HepG2 (cell line): ENCODE results near the gene BRMS1. TPM values are rescaled to one million over a fixed set of nuclear protein-coding genes. Genes with fewer than 3 reads are reported as not detected.

Experiments used
- CREB1 ChIP-seq, 2 experiments: fragments of 450-650 bp in 1 of 2; IDR thresholded peaks; 2 replicates each; pipeline ENCODE4 v1.6.1; 2016 to 2017; ENCODE audit warnings: control low read depth in 1 of 2, mild to moderate bottlenecking in 1 of 2, missing compliant biosample characterization in 1 of 2, missing genetic modification characterization in 1 of 2
- JUN ChIP-seq: sonication (generic); formaldehyde crosslinking; IDR thresholded peaks from 2 replicates; pipeline ENCODE4 v1.4.0; 2020; ENCODE audit warnings: mild to moderate bottlenecking, missing genetic modification reagents
- MLXIP ChIP-seq: sonication (generic); formaldehyde crosslinking; IDR thresholded peaks from 2 replicates; pipeline ENCODE4 v1.9.0; 2021; ENCODE audit warnings: missing genetic modification reagents, borderline replicate concordance
- PAF1 ChIP-seq: IDR thresholded peaks from 2 replicates; pipeline ENCODE4 v1.6.1; 2016; ENCODE audit warnings: missing genetic modification reagents, missing compliant biosample characterization
- PLSCR1 ChIP-seq: sonication (generic); formaldehyde crosslinking; IDR thresholded peaks from 2 replicates; pipeline ENCODE4 v1.5.0; 2020; ENCODE audit warnings: missing genetic modification reagents, mild to moderate bottlenecking, borderline replicate concordance
- SMC3 ChIP-seq: IDR thresholded peaks from 2 replicates; pipeline ENCODE4 v1.6.1; 2011; ENCODE audit warnings: low read length, improper control_type of control experiment
- SOX5 ChIP-seq: IDR thresholded peaks from 2 replicates; pipeline ENCODE4 v1.6.1; 2016; ENCODE audit warnings: borderline replicate concordance
- U2AF1 ChIP-seq: fragments of 200-400 bp; formaldehyde crosslinking; optimal IDR thresholded peaks from 2 replicates; pipeline ENCODE3; 2017; ENCODE audit warnings: mild to moderate bottlenecking, low read depth, low read length
- ZBTB3 ChIP-seq: sonication (generic); formaldehyde crosslinking; IDR thresholded peaks from 2 replicates; pipeline ENCODE4 v1.4.0; 2020; ENCODE audit warnings: low read depth, mild to moderate bottlenecking, moderate library complexity, missing genetic modification reagents, borderline replicate concordance
- ZFP41 ChIP-seq: sonication (generic); formaldehyde crosslinking; IDR thresholded peaks from 2 replicates; pipeline ENCODE4 v1.4.0; 2020; ENCODE audit warnings: mild to moderate bottlenecking, missing genetic modification reagents, borderline replicate concordance
- ZNF33B ChIP-seq: sonication (generic); formaldehyde crosslinking; IDR thresholded peaks from 2 replicates; pipeline ENCODE4 v1.5.1; 2020; ENCODE audit warnings: mild to moderate bottlenecking, missing genetic modification reagents
- ZNF407 ChIP-seq: sonication (generic); formaldehyde crosslinking; IDR thresholded peaks from one replicate; pipeline ENCODE4 v1.5.1; 2020; ENCODE audit warnings: mild to moderate bottlenecking, missing genetic modification reagents; ENCODE audit errors: not compliant biosample characterization
- polyA plus RNA-seq, 8 experiments: library from polyadenylated mRNA; depleted of rRNA in 3 of 8; stranded (reverse) in 7 of 8; unstranded in 1 of 8; fragments of >200 nt; fragmentation: Illumina TruSeq in 4 of 8; extraction: Trizol in 4 of 8; gene quantifications; 2 replicates each; pipeline versions ENCODE4 v1.2.1 to v1.2.3, GENCODE V29; 2011 to 2016; ENCODE audit warnings: low read depth in 4 of 8, missing spikeins in 1 of 8, mixed read lengths in 1 of 8; ENCODE audit not compliant: insufficient read depth in 1 of 8
- total RNA-seq, 5 experiments: library from RNA; depleted of rRNA; stranded (reverse); fragments of >200 nt; fragmentation: Illumina TruSeq; extraction: Trizol; gene quantifications; 2 replicates each; pipeline ENCODE4 v1.2.3, GENCODE V29; 2016; ENCODE audit warnings: low read depth in 1 of 5

The BRMS1 gene
- total and polyA plus RNA-seq, 2 of the 13 experiments (the other 11 are each of a cell fraction or from before 2014, with no cell fraction given), result 15.8 to 55.7 TPM

GRCh38 chr11:66336234-66337102, 8.4 kb downstream of the BRMS1 start, which contains the start of gene RIN1 (continued):
- TF ChIP-seq CREB1 (IDR thresholded peaks at IDR 0.05) (no peak), CREB1 (CRISPR knock-in tag; IDR thresholded peaks at IDR 0.05) (peak; percentile 82), PLSCR1 (CRISPR knock-in tag) (no peak), U2AF1 (peak; percentile 96), ZFP41 (CRISPR knock-in tag) (no peak), PAF1 (no peak), SMC3 (peak; percentile 77), ZBTB3 (no peak), JUN (CRISPR knock-in tag) (no peak), ZNF33B (no peak; the same call in 1 of the 2 replicates), SOX5 (peak; percentile 64), ZNF407 (no peak), MLXIP (CRISPR knock-in tag) (no peak)
